ENCODE data around the gene TMEM132E.

Gene TMEM132E

DNA sequence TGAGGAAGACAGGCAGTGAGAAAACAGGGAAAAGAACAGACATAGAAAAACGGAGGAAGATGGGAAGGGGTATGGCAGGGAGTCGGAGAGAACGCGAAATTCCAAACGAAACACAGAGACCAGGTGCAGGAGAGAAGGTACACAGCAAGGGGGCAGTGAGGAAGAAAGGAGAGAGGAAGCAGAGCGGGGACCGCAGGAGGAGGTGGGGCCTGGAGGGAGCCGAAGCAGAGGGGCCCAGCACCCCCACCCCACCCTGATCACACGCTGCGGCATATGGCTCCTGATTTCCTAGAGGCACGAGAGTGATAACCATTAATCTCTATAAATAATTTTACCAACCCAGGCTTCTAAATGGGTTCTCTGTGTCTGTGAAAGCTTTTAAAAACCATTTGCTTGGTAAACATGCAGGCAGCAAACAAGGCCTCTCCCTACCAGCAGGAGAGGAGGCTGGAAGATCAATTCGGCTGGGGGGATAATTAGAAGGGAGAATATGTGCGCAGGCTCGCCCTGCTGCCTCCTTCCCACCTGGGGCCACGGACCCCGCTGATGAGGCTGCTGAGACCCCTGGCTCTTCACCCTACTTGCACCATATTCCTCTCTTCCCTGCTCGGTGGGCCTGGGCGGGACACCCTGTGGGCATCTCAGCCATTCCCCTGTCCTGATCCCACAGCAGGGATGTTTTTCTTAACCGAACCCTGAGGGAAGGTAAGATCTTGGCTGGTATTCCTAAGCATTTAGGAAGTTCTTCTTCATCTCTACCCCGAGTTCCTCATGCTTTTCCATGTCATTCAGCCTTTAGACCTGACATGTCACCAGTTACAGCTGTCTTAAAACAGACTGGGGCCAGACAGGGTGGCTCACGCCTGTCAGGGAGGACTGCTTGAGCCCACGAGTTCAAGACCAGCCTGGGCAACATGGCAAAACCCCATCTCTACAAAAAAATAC, 86.7 kb downstream of the TMEM132E start:
- no peak for DNase-seq

- no peak for DNase-seq
These were observed 88.3 kb downstream of the TMEM132E start for GRCh38 chr17:34667656-34668055.

DNA sequence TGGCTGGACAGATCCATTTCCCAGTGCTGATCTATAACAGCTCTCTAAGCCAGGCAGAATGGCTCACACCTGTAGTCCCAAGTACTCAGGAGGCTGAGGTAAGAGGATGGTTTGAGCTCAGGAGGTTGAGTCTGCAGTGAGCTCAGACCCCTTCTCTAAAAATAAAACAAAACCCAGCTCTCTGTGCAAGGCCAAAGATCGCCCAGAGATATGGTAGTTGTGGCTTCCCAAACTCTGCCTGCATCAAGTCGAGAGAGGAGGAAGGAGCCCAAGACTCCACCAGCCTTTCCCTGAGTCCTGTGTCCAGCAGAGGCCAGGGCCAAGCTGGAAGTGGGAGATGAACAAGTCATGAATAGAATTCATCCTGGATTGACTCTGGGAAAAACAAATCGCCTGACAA, 88.8 kb downstream of the TMEM132E start:
- DNase-seq = no peak

GRCh38 chr17:34669511-34669910, 90.1 kb downstream of the TMEM132E start:
- DNase-seq = no peak

GRCh38 chr17:34670618-34671017, 91.2 kb downstream of the TMEM132E start:
- no peak for DNase-seq

GRCh38 chr17:34671191-34671590, 91.8 kb downstream of the TMEM132E start:
- no peak for DNase-seq

DNA sequence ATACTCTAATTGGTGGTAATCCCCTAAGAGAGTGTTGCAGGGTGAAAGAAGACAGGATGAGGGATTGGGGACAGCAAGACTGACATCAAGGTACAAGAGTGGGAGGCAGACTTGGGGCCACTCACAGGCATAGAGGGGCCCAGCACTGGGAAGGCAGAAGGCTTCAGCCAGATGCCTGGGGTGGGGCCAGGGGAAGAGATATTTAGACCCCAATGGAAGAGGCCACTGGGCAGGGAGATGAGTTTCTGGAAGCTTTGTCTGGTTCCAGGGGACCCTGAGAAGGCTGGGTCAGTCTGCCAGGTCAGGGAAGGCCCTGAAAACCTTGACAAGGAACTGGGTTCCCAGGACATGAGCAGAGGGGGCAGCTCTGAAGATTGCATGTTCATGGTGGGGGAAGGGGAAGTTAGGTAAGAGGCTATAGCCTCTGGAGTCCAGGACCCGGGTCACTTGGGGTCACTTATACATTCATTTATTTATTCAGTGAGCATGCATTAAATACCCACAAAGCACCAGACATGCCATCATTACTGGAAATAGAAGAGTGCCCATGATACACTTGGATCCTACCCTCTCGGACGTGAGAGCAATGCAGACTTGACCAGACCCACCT, 92.9 kb downstream of the TMEM132E start:
- DNase-seq = no peak

DNA sequence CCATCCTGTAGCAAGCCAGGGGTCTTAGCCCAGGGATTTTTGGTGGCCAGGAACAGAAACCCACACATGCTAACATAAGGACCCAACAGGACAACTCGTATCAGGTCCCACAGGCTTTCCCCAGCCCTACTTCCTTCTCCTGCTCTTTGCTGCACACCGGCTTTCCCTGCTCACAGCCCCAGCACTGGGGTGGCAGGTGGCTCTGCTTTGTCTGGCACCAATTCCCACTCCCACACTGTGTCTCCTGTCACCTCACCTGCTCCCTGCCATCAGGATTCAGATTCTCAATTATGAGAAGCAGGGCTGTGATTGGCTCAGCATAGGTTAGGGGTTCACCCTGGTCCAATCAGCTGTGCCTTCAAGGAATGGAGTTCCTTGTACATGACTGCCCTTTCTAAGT, 94.1 kb downstream of the TMEM132E start:
- DNase-seq = no peak

GRCh38 chr17:34673995-34674890, 94.9 kb downstream of the TMEM132E start:
- no peak for DNase-seq

GRCh38 chr17:34675143-34675542, 95.8 kb downstream of the TMEM132E start:
- DNase-seq = no peak

- no peak for DNase-seq
These were observed 96.2 kb downstream of the TMEM132E start for GRCh38 chr17:34675605-34676004.

DNA sequence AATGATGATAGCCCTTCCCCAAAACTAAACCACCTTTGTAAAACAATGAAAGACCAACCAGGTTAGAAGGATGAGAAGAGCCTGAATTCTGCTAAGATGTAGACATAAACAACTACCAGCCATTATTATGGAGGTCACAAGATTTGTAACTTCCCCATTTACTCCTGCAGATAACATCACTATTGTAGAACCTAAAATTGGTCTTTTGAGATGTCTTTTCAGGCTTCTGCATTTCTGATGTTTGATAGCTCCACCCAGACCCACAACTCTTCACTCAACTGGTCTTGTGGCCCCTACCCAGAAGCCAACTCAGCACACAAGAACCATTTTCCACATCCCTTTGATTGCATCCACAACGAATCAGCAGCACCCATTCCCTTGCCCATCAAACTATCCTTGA, 100.8 kb downstream of the TMEM132E start:
- no peak for DNase-seq

DNA sequence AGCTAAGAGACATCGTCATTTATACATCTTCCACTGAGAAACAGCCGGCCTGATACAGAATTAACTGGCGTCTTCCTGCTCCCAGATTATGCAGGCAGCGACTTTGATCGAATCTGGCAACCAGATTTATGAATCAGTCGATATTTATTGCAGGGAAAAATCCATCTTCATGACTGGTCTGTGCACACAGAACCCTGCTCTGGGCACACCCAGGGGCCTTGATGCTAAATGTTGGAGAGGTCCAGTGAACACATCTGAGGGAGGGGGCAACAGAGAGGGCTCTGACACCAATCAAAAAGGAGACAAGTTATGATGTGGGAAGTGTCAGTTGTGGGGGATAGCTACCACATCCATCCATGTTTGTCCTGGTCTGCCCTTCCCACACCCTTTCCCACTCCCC, 102.9 kb downstream of the TMEM132E start:
- no peak for DNase-seq

DNA sequence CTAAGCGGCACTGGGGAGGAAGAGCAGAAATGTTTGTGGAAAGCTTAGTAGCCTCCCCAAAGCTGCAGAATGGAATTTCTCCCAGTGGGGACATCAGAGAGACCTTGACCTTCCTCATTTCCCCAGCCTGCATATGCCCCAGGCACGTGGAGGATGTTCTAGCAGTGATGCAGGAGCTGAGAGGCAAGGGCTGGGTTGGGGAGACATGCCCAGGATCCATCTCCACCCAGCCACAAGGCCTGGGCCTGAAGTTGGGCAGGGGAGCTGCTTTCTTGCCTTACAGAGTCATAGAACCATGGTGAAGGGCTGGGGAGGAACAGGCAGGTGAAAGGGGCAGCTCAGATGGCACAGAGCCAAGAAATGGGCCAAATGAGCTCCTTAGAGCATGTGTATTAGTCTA, 104.0 kb downstream of the TMEM132E start:
- DNase-seq = no peak

All from activated effector memory CD4-positive, alpha-beta T cell treated with anti-CD3 and anti-CD28 coated beads, Interleukin-2, amount 50 U/mL, for 16 hours (primary cell).